Measurements from ENCODE around the gene ARL15. TPM values are rescaled to one million over a fixed set of nuclear protein-coding genes. Genes with fewer than 3 reads are reported as not detected.

ARL15 gene
- total RNA-seq, 6 donors from 2014 or later = 6.7 to 36.4 (median 20.7) TPM

DNA sequence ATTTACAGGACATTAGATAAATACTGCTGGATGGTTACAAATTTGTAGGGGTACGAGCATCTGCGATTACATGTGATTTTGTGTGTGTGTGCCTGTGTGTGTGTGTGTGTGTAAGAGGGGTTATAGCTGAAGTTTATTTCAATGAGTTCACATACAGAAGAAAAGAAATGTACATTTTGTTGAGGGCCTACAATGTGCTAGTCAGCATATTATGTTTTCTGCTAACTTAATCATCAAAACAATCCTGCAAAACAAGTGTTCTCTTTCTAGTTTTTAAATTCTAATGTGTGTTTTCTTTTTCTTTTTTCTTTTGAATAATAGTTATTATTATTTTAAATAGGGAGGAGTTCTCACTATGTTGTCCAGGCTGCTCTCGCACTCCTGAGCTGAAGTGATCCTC, 305.7 kb downstream of the ARL15 start:
- Histone ChIP-seq H3K36me3 (no peaks in the 10 kb centered on the region), H3K4me1 (no peaks in the 10 kb centered on the region), H3K27ac (no peak overlapping the region), H3K4me3 (no peak overlapping the region), H3K27me3 (no peaks in the 10 kb centered on the region), H3K9me3 (no peaks in the 10 kb centered on the region)
- DNase-seq = no peak
- 78 to 99% methylated on average over 3 of the region's 3 CpGs for WGBS, 2 donors
- ATAC-seq (ENCODE audit: low FRiP score in 2 of 2) = no peak
- no peak for TF ChIP-seq POLR2AphosphoS5 (IDR thresholded peaks at IDR 0.05)
- no peak for TF ChIP-seq POLR2A (IDR thresholded peaks at IDR 0.05)
- TF ChIP-seq EP300 (IDR thresholded peaks at IDR 0.05) = no peak
- TF ChIP-seq, protein P1, sequence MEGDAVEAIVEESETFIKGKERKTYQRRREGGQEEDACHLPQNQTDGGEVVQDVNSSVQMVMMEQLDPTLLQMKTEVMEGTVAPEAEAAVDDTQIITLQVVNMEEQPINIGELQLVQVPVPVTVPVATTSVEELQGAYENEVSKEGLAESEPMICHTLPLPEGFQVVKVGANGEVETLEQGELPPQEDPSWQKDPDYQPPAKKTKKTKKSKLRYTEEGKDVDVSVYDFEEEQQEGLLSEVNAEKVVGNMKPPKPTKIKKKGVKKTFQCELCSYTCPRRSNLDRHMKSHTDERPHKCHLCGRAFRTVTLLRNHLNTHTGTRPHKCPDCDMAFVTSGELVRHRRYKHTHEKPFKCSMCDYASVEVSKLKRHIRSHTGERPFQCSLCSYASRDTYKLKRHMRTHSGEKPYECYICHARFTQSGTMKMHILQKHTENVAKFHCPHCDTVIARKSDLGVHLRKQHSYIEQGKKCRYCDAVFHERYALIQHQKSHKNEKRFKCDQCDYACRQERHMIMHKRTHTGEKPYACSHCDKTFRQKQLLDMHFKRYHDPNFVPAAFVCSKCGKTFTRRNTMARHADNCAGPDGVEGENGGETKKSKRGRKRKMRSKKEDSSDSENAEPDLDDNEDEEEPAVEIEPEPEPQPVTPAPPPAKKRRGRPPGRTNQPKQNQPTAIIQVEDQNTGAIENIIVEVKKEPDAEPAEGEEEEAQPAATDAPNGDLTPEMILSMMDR (IDR thresholded peaks at IDR 0.05) = no peak

DNA sequence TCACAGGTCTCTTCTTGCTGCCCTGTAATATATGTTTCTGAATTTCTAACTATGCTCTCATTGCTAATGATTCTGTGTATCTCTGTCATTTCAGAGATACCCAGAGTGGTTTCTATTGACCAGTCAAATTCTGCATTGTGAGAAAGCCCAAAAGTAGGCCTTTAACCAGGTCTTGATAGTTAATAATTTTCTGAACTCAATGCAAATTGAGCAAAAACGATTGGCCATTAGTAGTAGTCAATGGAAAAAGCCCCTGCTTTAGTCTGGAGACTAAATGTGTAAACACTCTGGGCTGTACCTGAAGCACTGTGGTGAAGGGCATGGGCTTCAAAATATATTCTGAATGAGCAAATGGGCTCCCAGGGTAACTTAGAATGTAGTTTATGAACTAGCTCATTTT, 307.6 kb downstream of the ARL15 start:
- Histone ChIP-seq H3K27ac (no peak overlapping the region), H3K4me1 (no peaks in the 10 kb centered on the region), H3K9me3 (no peaks in the 10 kb centered on the region), H3K4me3 (no peak overlapping the region), H3K27me3 (no peaks in the 10 kb centered on the region), H3K36me3 (no peaks in the 10 kb centered on the region)
- no peak for DNase-seq
- no peak for ATAC-seq (ENCODE audit: low FRiP score in 2 of 2)
- WGBS, 2 donors = 67 to 90% methylated on average over 1 of the region's 1 CpG
- TF ChIP-seq POLR2A (IDR thresholded peaks at IDR 0.05) (no peak), EP300 (IDR thresholded peaks at IDR 0.05) (no peak), POLR2AphosphoS5 (IDR thresholded peaks at IDR 0.05) (no peak)
- TF ChIP-seq, protein P1 (IDR thresholded peaks at IDR 0.05) = no peak

DNA sequence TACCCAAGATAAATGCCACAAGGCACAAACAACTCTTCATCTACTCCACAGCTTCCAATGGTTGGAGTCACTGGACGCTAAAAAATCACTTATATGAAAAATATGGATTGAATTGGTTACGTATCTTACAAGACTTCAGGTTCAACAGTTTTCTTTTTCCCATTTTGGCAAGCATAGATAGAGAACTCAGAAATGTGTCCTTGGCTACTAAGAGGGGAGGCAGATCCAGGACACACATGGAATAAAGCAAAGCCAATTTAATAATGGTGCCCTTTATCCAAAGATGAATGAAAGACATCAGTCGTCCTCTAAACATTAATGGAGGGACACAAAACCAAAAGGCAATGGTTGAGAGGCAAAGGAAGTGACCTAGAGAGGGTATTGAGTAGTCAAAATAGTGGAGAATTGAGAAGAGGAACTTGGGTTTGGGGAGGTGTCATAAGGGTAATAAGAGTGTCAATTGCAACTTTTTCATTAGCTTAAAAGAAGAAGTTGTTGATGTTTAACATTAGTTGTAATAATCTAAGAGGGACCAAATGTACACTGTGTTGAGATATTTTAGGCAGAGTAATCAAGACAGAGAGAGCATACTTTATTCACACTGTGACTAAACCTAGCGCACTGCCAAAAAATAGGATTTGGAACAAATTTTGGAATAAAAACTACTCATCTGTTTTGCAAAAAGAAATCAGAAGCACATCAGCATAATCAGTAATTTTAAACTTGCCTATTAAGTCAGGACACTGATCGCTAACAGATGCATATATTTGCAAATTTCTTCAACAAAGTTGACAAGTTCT, 308.2 kb downstream of the ARL15 start:
- no peak for DNase-seq
- Histone ChIP-seq H3K27me3 (no peaks in the 10 kb centered on the region), H3K4me3 (no peak overlapping the region), H3K27ac (no peak overlapping the region), H3K9me3 (no peaks in the 10 kb centered on the region), H3K4me1 (no peaks in the 10 kb centered on the region), H3K36me3 (no peaks in the 10 kb centered on the region)
- 92 to 93% methylated on average over 5 of the region's 5 CpGs for WGBS, 2 donors
- TF ChIP-seq, protein P1 (IDR thresholded peaks at IDR 0.05) = no peak
- TF ChIP-seq EP300 (IDR thresholded peaks at IDR 0.05) = no peak
- no peak for TF ChIP-seq POLR2A (IDR thresholded peaks at IDR 0.05)
- TF ChIP-seq POLR2AphosphoS5 (IDR thresholded peaks at IDR 0.05) = no peak
- no peak for ATAC-seq (ENCODE audit: low FRiP score in 2 of 2)

DNA sequence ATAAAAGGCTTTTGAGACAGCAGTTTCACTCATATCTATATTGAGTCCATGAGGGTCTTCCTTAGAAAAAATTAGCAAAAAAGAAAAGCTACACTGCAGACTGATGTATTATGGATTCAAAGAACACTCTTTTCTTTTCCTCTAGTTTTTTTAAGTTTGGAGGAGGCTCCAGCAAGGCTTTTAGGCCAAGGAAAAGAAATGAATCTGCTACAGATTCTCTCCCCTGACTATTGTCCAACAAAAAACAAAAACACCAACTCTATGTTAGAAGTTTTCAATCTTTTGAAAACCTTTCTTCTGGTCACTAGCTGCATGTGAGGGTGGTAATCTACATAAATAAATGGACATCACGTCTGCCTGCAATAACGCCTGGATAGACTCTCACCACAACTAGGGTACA, 310.4 kb downstream of the ARL15 start:
- TF ChIP-seq EP300 (IDR thresholded peaks at IDR 0.05) = no peak
- no peak for TF ChIP-seq POLR2A (IDR thresholded peaks at IDR 0.05)
- TF ChIP-seq, protein P1 (IDR thresholded peaks at IDR 0.05) = no peak
- TF ChIP-seq POLR2AphosphoS5 (IDR thresholded peaks at IDR 0.05) = no peak
- DNase-seq (no peak), ATAC-seq (ENCODE audit: low FRiP score in 2 of 2) (no peak)
- Histone ChIP-seq H3K4me3 (no peak overlapping the region), H3K9me3 (no peaks in the 10 kb centered on the region), H3K27me3 (no peaks in the 10 kb centered on the region), H3K27ac (no peak overlapping the region), H3K4me1 (no peaks in the 10 kb centered on the region), H3K36me3 (no peaks in the 10 kb centered on the region)
- 95 to 98% methylated on average over 2 of the region's 2 CpGs for WGBS, 2 donors

All from upper lobe of left lung (tissue), 6 donors.